Suprapubic skin (tissue), 4 donors: ENCODE measurements around the gene RUNX1. TPM values are rescaled to one million over a fixed set of nuclear protein-coding genes. Genes with fewer than 3 reads are reported as not detected.
"Not testable (repeated sequence)": the region's sequence is repeated elsewhere in the genome, so short reads cannot be mapped to it uniquely, and the experiment has no call there.

Experiments used
- DNase-seq, 2 donors: peaks; one replicate each; pipeline ENCODE4 v3.0.0-alpha.2; 2019; ENCODE audit warnings: low spot score in 2 of 2
- H3K27ac ChIP-seq: fragments of 200-600 bp; sonication (generic); one replicate; pipeline ENCODE4 v1.5.1; 2019
- H3K27me3 ChIP-seq: fragments of 200-600 bp; sonication (generic); one replicate; pipeline ENCODE4 v1.5.1; 2019
- H3K36me3 ChIP-seq: fragments of 200-600 bp; sonication (generic); one replicate; pipeline ENCODE4 v1.5.1; 2019
- H3K4me1 ChIP-seq: fragments of 200-600 bp; sonication (generic); one replicate; pipeline ENCODE4 v1.5.1; 2019
- H3K4me3 ChIP-seq: fragments of 200-600 bp; sonication (generic); one replicate; pipeline ENCODE4 v1.5.1; 2019; ENCODE audit warnings: mild to moderate bottlenecking
- H3K9me3 ChIP-seq: fragments of 200-600 bp; sonication (generic); one replicate; pipeline ENCODE4 v1.5.1; 2019
- CTCF ChIP-seq, 2 donors: fragments of 200-600 bp in 1 of 2; fragments of 450-650 bp in 1 of 2; sonication (generic) in 1 of 2; IDR thresholded peaks; one replicate each; pipeline ENCODE4 v1.5.1; 2016 to 2019; ENCODE audit warnings: antibody characterized with exemption in 2 of 2, mild to moderate bottlenecking in 1 of 2, moderate library complexity in 1 of 2
- EP300 ChIP-seq: sonication (generic); formaldehyde crosslinking; IDR thresholded peaks from one replicate; pipeline ENCODE4 v1.6.1; 2017; ENCODE audit warnings: antibody characterized with exemption
- POLR2A ChIP-seq, 2 donors: fragments of 450-650 bp; IDR thresholded peaks; one replicate each; pipeline ENCODE4 v1.6.1; 2017; ENCODE audit warnings: antibody characterized with exemption in 2 of 2, mild to moderate bottlenecking in 2 of 2, moderate library complexity in 2 of 2
- POLR2AphosphoS5 ChIP-seq, 3 donors: sonication (generic); formaldehyde crosslinking; IDR thresholded peaks; one replicate each; pipeline ENCODE4 v1.6.1; 2017; ENCODE audit warnings: antibody characterized with exemption in 3 of 3
- WGBS: methylation state at CpG from one replicate; pipeline ENCODE4 v1.1.5; 2018; 5-methylcytosine and 5-hydroxymethylcytosine counted together
- total RNA-seq, 4 donors: library from RNA; depleted of rRNA; stranded (reverse); fragments of >200 nt; gene quantifications; one replicate each; pipeline ENCODE4 v1.1.0, GENCODE V29; 2016

RUNX1 gene
- total RNA-seq, 4 donors from 2014 or later: 15.4 to 26.7 (median 20.5) TPM

DNA sequence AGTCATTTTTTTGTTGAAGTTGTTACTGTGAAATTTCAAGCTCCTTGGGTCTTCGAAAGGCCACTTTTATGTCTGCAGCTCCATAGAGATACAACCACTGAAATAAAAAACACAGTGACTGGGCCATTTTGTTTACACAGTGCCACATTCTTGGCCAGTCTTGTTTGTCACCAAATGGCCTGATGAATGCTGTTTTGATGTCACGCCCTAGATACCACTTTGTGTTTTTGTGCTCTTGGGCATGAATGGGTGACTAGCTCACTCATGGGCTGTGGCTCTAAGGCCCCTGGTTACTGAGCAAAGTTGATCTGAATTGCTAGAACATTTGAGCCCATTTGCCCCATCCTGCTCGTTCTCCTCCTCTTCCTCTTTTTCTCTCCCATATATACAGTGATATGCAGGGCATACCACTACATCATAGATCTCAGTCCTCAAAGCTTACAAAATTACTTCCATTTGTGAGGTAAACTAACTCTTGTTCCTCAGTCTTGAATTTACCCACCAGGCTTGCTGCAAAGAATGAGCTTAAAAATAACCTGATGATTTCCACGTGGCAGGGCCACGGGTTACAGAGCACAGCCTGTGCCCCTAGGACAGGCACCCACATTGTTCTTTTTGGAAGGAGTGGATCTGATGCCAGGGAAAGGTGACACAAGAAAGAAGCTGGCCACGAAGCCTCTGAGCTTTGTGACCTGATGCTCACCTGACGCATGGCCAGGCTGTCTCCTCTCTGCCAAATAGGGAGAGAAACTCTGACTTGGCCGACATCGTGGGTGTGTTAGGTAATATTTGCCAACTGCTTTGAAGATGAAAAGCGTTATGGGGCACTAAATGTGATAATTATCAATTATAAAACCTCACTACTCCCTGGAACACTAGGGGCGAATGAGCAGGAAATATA lies 92.4 kb downstream of the RUNX1 start:
- no peaks in the 10 kb centered on the region for H3K36me3 ChIP-seq
- no peak for DNase-seq
- no peak overlapping the region for H3K27ac ChIP-seq
- H3K9me3 ChIP-seq: no peaks in the 10 kb centered on the region
- peaks cover 2% of the 10 kb centered on the region for H3K4me1 ChIP-seq
- TF ChIP-seq POLR2A (IDR thresholded peaks at IDR 0.05) (no peak), EP300 (no peak), CTCF (IDR thresholded peaks at IDR 0.05) (no peak), POLR2AphosphoS5 (IDR thresholded peaks at IDR 0.05) (no peak)
- WGBS: 64% methylated on average over 11 of the region's 11 CpGs
- no peaks in the 10 kb centered on the region for H3K27me3 ChIP-seq
- no peak overlapping the region for H3K4me3 ChIP-seq

GRCh38 chr21:34953950-34954349 lies 95.2 kb downstream of the RUNX1 start:
- DNase-seq: no peak
- Histone ChIP-seq H3K36me3 (no peaks in the 10 kb centered on the region), H3K4me1 (peaks cover 2% of the 10 kb centered on the region), H3K27ac (no peak overlapping the region), H3K4me3 (no peak overlapping the region), H3K9me3 (no peaks in the 10 kb centered on the region), H3K27me3 (no peaks in the 10 kb centered on the region)
- TF ChIP-seq POLR2A (IDR thresholded peaks at IDR 0.05) (no peak), POLR2AphosphoS5 (IDR thresholded peaks at IDR 0.05) (no peak), EP300 (no peak), CTCF (IDR thresholded peaks at IDR 0.05) (no peak)

DNA sequence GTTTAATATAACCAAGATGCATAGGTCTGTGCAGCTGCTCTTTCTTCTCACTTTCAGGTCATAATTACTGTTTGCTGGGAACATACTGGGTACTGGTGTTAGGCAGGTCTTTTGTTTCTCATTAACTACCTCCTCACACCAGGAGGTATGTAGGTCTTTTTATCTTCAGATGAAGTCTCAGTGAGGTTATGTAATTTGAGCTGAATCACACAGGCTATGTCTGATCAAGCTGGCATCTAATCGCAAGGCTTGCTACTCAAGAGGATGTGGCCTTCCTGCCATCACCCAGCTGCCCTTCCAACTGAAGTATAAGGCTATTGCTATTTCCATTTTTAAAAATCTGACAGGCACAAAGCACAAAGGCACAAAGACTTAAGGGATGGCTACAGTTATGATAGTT lies 96.4 kb downstream of the RUNX1 start:
- Histone ChIP-seq H3K36me3 (no peaks in the 10 kb centered on the region), H3K4me3 (no peak overlapping the region), H3K4me1 (peaks cover 2% of the 10 kb centered on the region), H3K27ac (no peak overlapping the region), H3K27me3 (no peaks in the 10 kb centered on the region), H3K9me3 (no peaks in the 10 kb centered on the region)
- TF ChIP-seq EP300 (no peak), CTCF (IDR thresholded peaks at IDR 0.05) (no peak), POLR2A (IDR thresholded peaks at IDR 0.05) (no peak), POLR2AphosphoS5 (IDR thresholded peaks at IDR 0.05) (no peak)
- DNase-seq: no peak
- 92% methylated on average over 1 of the region's 1 CpG for WGBS

DNA sequence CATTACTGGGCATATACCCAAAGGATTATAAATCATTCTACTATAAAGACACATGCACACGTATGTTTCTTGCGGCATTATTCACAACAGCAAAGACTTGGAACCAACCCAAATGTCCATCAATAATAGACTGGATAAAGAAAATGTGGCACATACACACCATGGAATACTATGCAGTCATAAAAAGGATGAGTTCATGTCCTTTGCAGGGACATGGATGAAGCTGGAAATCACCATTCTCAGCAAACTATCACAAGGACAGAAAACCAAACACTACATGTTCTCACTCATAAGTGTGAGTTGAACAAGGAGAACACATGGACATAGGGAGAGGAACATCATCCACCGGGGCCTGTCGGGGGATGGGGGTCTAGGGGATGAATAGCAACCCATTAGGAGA lies 97.2 kb downstream of the RUNX1 start:
- H3K27me3 ChIP-seq, DNase-seq, H3K4me1 ChIP-seq, H3K9me3 ChIP-seq, H3K27ac ChIP-seq, H3K36me3 ChIP-seq, H3K4me3 ChIP-seq: not testable (repeated sequence)
- WGBS: 78% methylated on average over 4 of the region's 4 CpGs

DNA sequence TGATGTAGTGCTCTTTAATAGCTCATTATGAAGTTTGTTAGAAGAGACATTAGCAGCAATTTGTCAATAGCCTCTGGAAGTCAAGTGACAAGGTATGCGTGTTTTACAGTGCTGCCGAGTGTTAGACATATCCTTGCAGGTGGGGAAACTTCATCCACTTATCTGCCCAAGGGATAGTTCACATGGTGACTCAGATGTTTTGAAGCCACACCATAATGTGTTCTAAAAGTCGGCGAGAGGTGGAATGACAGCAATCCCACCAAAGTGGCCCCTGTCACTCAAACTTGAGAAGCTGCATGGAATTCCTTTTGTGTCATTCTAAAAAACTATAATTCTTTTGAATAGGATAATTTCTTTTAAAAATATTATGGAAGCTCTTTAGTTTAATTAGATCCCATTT lies 98.1 kb downstream of the RUNX1 start:
- Histone ChIP-seq H3K4me3 (no peak overlapping the region), H3K27me3 (no peaks in the 10 kb centered on the region), H3K9me3 (no peaks in the 10 kb centered on the region), H3K36me3 (no peaks in the 10 kb centered on the region), H3K4me1 (no peaks in the 10 kb centered on the region), H3K27ac (no peak overlapping the region)
- TF ChIP-seq EP300: no peak
- no peak for TF ChIP-seq POLR2A (IDR thresholded peaks at IDR 0.05)
- TF ChIP-seq CTCF (IDR thresholded peaks at IDR 0.05): no peak
- DNase-seq: no peak
- 71% methylated on average over 4 of the region's 4 CpGs for whole genome bisulfite sequencing
